Esophagus (tissue), 2 donors: ENCODE data around the gene RPS6KC1. TPM values are rescaled to one million over a fixed set of nuclear protein-coding genes. Genes with fewer than 3 reads are reported as not detected.

Experiments
- H3K27ac ChIP-seq, 2 donors: one replicate each; pipeline ENCODE4 v1.5.1; 2013; ENCODE audit warnings: low read depth in 2 of 2, mild to moderate bottlenecking in 2 of 2, inconsistent platforms in 1 of 2, low read length in 1 of 2, moderate library complexity in 1 of 2
- H3K27me3 ChIP-seq, 2 donors: one replicate each; pipeline ENCODE4 v1.6.1; 2013; ENCODE audit warnings: low read length in 2 of 2, control low read depth in 1 of 2, mild to moderate bottlenecking in 1 of 2; ENCODE audit not compliant: insufficient read depth in 2 of 2, control insufficient read depth in 1 of 2
- H3K36me3 ChIP-seq, 2 donors: one replicate each; pipeline ENCODE4 v1.6.1; 2013; ENCODE audit warnings: low read length in 1 of 2; ENCODE audit not compliant: control insufficient read depth in 2 of 2, insufficient read depth in 2 of 2
- H3K4me1 ChIP-seq, 2 donors: one replicate each; pipeline ENCODE4 v1.6.1; 2013; ENCODE audit warnings: low read length in 1 of 2; ENCODE audit not compliant: control insufficient read depth in 2 of 2, insufficient read depth in 2 of 2
- H3K4me3 ChIP-seq, 2 donors: one replicate each; pipeline ENCODE4 v1.5.1; 2013; ENCODE audit warnings: low read length in 2 of 2, mild to moderate bottlenecking in 2 of 2, low read depth in 1 of 2, moderate library complexity in 1 of 2
- H3K9me3 ChIP-seq, 2 donors: one replicate each; pipeline ENCODE4 v1.6.1; 2013; ENCODE audit warnings: mild to moderate bottlenecking in 2 of 2, low read depth in 1 of 2, low read length in 1 of 2, moderate library complexity in 1 of 2; ENCODE audit not compliant: control insufficient read depth in 2 of 2, insufficient read depth in 1 of 2
- WGBS, 2 donors: extraction: QIAGEN DNeasy Blood & Tissue Kit; methylation state at CpG; one replicate each; pipeline ENCODE4 v1.1.7; 2013; 5-methylcytosine and 5-hydroxymethylcytosine counted together
- polyA plus RNA-seq, 2 donors: library from polyadenylated mRNA; stranded (reverse); fragments of 200-250 nt; gene quantifications; one replicate each; pipeline ENCODE4 v1.2.3, GENCODE V29; 2013
- donor health status: healthy with polysubstance abuse.
- donor health status: Bipolar disorder and iron deficiency.

The RPS6KC1 gene
- polyA plus RNA-seq, 2 donors, result 2.2 to 3.8 TPM

DNA sequence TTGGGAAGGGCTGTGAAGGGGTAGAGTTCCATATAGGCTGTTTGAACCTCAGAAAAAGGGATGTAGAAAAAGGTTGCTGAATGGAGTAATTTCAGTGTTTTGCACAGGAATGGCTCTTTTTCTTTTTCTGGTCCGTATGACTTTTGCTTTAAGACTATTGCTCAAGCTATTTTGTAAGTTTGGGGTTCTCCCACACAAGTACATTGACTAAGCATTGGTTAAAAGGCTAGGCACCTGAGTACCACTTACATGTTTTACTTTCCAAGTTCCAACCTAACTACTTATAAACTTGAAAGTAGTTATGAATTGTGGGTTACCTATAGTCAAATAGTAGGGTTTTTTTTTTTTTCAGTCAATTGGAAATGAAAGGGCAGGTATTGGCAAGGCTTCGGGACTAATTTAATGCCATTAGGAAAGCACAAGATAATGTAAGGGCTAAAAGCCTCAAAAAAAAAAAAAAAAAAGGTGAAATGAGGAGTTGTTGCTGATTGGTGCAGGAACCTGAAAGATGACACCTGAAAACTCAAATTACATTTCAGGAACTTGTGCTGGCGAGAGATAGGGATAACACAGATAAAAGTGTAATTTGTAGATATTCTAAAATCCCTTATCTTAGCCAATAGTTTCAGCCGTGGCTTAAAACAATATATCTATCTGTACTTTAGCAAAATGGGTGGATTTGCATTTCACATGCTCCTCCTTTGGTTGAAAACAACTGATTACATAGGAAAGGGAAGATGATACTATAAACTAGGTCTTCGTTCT is 209.5 kb downstream of the RPS6KC1 start:
- H3K36me3 ChIP-seq, result no peaks in the 10 kb centered on the region
- WGBS, 2 donors, result 72% methylated on average over 5 of the region's 5 CpGs
- H3K27ac ChIP-seq, result no peak overlapping the region
- no peaks in the 10 kb centered on the region for H3K27me3 ChIP-seq
- H3K9me3 ChIP-seq, result no peaks in the 10 kb centered on the region
- no peaks in the 10 kb centered on the region for H3K4me1 ChIP-seq
- H3K4me3 ChIP-seq, result no peak overlapping the region

DNA sequence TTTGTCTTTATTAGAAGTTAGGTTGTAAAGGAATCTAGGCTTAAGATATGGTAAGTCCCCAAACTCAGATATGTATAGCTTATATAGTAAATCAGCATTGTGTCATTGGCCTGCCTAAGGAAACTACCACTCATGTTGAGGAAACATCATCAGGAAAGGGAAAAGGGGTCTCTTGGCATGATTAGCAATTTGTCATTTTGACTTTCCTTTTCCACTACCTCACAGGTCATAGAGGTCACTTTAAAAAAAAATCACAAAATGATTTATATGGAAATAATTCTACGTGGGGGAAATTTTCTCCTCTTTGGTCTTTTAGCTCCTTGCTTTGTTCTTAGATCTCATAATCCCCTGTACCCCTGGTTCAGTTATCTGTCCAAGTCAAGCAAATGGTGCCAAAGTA is 213.5 kb downstream of the RPS6KC1 start:
- Histone ChIP-seq H3K27ac (no peak overlapping the region), H3K36me3 (no peaks in the 10 kb centered on the region), H3K9me3 (peaks cover 0 to 5% of the 10 kb centered on the region in 2 donors), H3K4me3 (no peak overlapping the region), H3K4me1 (no peaks in the 10 kb centered on the region), H3K27me3 (no peaks in the 10 kb centered on the region)
- 52 to 58% methylated on average over 1 of the region's 1 CpG for WGBS, 2 donors

DNA sequence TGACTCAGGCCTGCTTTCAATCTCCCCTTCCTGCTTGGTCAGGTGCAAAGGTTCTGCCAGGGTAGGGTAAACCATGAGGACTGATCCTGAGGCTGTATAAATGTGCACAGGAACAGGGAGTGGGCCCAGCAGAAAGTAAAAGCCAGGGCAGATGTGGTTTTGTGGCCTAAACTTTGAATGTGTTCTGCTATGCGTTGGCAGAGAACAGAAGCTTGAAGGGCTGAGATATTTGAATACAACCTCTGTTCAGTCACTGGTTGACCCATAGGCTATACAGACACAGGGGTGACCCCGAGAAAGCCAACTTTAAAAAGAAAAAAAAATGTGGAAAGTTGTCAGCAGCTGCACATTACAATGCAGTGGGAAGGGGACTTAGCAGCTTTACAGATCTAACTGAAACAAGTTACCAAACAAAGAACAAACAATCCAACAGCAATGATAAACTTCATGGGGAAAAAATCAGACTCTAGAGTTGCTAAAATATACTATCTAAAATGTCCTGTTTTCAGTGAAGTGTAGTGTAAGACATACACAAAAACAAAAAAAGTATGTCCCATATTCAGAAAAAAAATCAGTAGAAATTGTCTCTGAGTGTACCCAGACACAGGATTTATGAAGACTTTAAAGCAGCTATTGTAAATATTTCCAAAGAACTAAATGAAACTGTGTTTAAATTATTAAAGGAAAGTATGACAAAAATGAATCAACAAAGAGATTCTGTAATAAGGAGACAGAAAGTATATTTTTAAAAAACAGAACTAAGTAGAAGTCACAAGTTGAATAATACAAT is 216.1 kb downstream of the RPS6KC1 start:
- no peak overlapping the region for H3K27ac ChIP-seq
- 85 to 92% methylated on average over 2 of the region's 2 CpGs for WGBS, 2 donors

GRCh38 chr1:213268221-213268620 is 217.2 kb downstream of the RPS6KC1 start:
- H3K4me1 ChIP-seq, result no peaks in the 10 kb centered on the region

More for the DNA sequence above, 216.1 kb downstream of the RPS6KC1 start:
- Histone ChIP-seq H3K4me3 (no peak overlapping the region), H3K9me3 (peaks cover 0 to 5% of the 10 kb centered on the region in 2 donors), H3K27me3 (no peaks in the 10 kb centered on the region), H3K4me1 (no peaks in the 10 kb centered on the region), H3K36me3 (no peaks in the 10 kb centered on the region)

GRCh38 chr1:213269829-213270228 is 218.8 kb downstream of the RPS6KC1 start:
- Histone ChIP-seq H3K36me3 (no peaks in the 10 kb centered on the region), H3K9me3 (peaks cover 0 to 5% of the 10 kb centered on the region in 2 donors), H3K27ac (no peak overlapping the region), H3K4me3 (no peak overlapping the region), H3K4me1 (no peaks in the 10 kb centered on the region), H3K27me3 (no peaks in the 10 kb centered on the region)
- 91 to 94% methylated on average over 1 of the region's 1 CpG for WGBS, 2 donors

More at GRCh38 chr1:213268221-213268620, 217.2 kb downstream of the RPS6KC1 start:
- H3K4me3 ChIP-seq, result no peak overlapping the region
- H3K36me3 ChIP-seq, result no peaks in the 10 kb centered on the region
- H3K27me3 ChIP-seq, result no peaks in the 10 kb centered on the region
- H3K27ac ChIP-seq, result no peak overlapping the region
- peaks cover 0 to 5% of the 10 kb centered on the region in 2 donors for H3K9me3 ChIP-seq

- H3K4me1 ChIP-seq, result no peaks in the 10 kb centered on the region
- no peaks in the 10 kb centered on the region for H3K9me3 ChIP-seq
- peaks cover 0 to 2% of the 10 kb centered on the region in 2 donors for H3K36me3 ChIP-seq
- no peaks in the 10 kb centered on the region for H3K27me3 ChIP-seq
- 65 to 70% methylated on average over 2 of the region's 2 CpGs for WGBS, 2 donors
- no peak overlapping the region for H3K27ac ChIP-seq
- H3K4me3 ChIP-seq, result no peak overlapping the region
Measured at GRCh38 chr1:213273546-213273945, 222.5 kb downstream of the RPS6KC1 start.

GRCh38 chr1:213274140-213274539 is 223.1 kb downstream of the RPS6KC1 start:
- Histone ChIP-seq H3K27ac (no peak overlapping the region), H3K4me3 (no peak overlapping the region), H3K9me3 (no peaks in the 10 kb centered on the region), H3K27me3 (no peaks in the 10 kb centered on the region), H3K36me3 (peaks cover 0 to 2% of the 10 kb centered on the region in 2 donors), H3K4me1 (no peaks in the 10 kb centered on the region)

DNA sequence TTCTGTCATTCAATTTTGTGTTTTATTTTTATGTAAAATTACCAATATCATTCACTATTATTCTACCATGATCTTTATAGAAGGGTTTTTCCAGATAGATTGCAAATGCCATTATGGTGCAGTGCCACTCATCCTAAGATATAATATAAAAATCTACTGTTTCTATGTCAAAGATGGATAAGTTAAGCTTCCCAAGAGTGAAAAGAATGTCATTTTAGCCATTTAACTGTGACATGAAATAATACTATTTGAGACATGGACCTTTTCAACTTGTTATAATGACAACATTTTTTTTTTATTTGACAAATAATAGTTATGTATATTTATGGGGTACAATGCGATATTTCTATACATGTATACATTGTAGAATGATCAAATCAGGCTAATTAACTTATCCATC is 224.3 kb downstream of the RPS6KC1 start:
- WGBS, 2 donors, result 100% methylated on average over 1 of the region's 1 CpG
- peaks cover 0 to 2% of the 10 kb centered on the region in 2 donors for H3K36me3 ChIP-seq
- H3K4me3 ChIP-seq, result no peak overlapping the region
- H3K27me3 ChIP-seq, result no peaks in the 10 kb centered on the region
- no peaks in the 10 kb centered on the region for H3K4me1 ChIP-seq
- no peak overlapping the region for H3K27ac ChIP-seq
- no peaks in the 10 kb centered on the region for H3K9me3 ChIP-seq

GRCh38 chr1:213276236-213276635 is 225.2 kb downstream of the RPS6KC1 start:
- Histone ChIP-seq H3K27me3 (no peaks in the 10 kb centered on the region), H3K4me1 (no peaks in the 10 kb centered on the region), H3K27ac (no peak overlapping the region), H3K4me3 (no peak overlapping the region), H3K36me3 (peaks cover 0 to 2% of the 10 kb centered on the region in 2 donors), H3K9me3 (no peaks in the 10 kb centered on the region)
- 95% methylated on average over 2 of the region's 2 CpGs for WGBS, 2 donors
